Middle frontal gyrus (tissue), 1 donor: ENCODE data around the gene WDR43.
"Not testable (repeated sequence)": the region's sequence is repeated elsewhere in the genome, so short reads cannot be mapped to it uniquely, and the experiment has no call there.

Experiments
- DNase-seq: peaks from one replicate; pipeline ENCODE4 v3.0.0-alpha.2; 2015; ENCODE audit warnings: low spot score; ENCODE audit errors: extremely low spot score

WDR43 gene

DNA sequence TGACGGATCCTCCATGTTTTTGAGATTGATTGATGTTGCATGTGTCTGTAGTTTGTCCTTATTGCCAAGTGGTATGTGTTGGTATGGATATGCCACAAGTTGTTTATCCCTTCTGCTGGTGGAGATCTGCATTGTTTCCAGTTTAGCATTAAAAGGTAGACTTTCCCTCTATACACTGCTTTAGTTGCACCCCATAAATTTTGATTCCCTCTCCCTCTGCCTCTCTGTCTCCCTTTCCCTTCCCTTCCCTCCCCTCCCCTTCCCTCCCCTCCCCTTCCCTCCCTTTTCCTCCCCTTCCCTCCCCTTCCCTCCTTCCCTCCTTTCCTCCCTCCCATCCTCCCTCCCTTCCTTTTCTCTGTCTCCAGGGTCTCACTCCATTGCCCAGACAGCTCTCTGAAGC is 68.0 kb downstream of the WDR43 start:
- DNase-seq: no peak

DNA sequence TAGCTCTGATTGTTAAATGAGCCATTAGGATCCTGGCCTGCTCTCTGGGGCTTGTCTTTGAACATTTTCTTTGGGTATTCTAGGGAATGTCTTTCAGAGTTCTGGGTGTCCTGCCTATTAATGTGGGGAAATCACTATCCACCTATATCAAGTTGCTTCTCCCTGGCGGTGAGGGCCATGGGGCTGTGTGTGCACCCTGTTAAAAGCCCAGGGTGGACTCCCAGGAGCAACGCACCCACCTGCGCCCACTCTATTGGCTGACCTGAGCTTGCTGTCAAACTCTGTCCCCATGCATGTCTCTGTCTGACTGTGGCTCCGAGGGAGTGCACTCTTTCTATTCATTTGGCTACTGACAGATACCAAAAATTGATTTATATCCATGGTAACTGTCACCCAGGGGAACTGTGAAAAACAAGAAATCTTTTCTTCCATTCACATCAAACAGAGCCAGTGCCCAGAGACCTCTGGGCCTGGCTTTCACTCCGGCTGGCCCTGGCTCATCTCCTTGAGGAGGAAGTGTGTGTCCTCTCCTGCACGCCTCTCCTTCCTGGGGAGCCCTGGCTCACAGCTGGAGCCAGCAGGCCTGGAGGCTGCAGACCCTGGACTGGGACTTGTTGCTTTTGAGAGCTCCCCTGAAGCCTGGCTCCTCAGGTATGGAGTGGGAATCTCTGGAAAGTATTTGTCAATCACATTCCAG is 76.1 kb downstream of the WDR43 start:
- no peak for DNase-seq

DNA sequence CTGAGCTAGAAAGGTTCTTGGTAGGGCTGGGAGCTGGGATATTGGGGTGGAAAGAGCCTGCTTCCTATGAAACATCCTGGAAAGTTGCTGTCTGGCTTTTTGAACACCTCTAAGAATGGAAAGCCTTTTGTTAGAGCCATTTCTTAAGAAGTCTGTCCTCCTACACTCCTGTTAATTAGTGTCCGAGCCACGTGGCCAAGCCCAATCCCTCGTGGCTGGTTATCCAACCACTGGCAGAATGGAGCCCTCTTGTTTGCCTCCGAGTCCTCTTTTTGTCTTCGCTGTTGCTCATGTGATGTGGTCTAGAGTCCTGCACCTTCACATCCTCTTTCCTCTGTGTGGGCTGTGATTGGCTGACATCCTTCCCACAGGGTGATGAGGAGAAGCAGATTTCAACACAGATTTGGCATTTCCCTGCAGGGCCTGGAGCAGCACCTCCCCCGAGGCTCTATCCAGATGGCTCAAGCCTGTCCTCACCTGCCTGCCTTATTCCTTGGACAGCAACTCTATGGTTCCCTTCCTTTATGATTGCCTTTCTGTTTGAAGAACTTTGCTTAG is 78.4 kb downstream of the WDR43 start:
- DNase-seq: no peak

DNA sequence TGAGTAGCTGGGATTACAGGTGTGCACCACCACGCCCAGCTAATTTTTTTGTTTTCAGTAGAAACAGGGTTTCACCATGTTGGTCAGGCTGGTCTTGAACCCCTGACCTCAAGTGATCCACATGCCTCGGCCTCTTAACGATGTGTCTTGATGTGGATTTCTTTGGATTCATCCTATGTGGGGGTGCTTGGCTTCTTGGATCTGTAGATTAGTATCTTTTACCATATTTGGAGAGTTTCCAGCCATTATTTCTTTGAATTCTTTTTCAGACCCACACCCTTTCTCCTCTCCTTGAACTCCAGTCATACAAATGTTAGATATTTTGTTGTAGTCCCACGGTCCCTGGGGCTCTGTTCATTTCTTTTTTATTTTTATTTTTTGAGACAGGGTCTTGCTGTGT is 79.8 kb downstream of the WDR43 start:
- DNase-seq: no peak

DNA sequence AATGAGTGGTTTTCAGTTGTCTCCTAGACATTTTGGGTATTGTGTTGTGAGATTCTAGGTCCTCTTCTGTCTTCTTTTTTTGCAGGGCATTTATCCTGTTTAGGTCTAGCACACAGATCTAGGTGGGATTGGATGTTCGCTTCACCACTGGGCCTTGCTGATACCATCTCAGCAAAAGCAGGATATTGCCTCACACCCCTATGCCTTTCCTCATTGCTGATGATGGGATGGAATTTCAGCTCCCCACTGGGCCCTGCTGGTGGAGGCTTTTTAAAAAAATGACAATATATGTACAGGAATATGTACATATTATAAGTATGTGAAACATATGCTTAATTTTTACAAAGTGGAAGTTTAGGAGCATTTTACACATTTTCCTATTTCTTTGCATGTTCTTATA is 81.2 kb downstream of the WDR43 start:
- DNase-seq: no peak

DNA sequence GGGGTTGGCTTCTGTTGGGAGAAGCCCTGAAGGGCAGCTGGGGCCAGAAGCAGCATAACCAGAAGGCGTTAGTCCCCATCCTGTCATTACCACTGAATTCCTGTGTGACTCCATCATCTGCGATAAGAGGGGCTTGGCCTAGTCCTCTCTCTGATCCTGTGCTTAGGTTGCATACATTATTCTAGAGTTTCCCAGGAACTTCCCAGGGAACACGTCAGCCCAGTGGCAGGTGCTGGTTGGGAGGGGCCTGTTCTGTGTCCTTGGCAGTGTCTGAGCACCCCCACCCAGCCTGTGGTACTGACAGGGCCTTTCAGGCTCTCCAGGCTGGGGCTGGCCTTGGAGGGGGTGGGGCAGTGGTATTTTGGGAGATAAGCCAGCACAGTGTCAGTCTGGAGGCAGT is 82.1 kb downstream of the WDR43 start:
- DNase-seq: no peak

DNA sequence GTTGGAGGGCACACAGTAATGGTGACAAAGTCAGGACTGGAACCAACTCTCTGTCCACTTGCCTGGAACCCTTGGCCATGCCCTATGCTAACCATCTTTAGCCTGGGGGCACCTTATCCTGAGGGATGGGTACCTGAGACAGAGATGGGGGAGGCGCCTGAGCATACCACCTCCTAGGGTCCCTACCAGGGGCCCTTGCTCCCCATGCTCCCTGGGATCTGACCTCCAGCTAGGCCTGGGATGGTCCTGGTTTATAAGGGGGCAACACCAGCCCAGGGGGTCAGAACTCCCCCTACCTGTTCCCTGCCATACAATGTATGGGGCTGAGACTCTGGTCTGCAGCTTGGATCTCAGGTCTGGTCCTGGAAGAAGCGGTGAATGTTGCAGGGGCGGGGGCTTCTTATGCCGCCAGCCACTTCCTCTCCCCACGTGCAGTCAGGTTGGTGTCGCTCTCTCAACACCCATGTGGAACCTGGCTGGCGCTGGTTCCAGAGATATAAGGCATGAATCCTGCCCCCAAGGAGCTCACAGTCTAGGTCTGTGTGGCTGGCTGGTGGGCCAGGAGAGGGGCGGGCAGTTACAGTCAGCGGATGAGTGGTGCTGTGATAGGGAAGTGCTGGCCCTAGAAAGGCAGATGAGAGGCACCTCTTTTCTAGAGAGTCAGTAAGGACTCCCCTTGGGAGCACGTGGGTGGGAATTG is 82.9 kb downstream of the WDR43 start:
- no peak for DNase-seq

DNA sequence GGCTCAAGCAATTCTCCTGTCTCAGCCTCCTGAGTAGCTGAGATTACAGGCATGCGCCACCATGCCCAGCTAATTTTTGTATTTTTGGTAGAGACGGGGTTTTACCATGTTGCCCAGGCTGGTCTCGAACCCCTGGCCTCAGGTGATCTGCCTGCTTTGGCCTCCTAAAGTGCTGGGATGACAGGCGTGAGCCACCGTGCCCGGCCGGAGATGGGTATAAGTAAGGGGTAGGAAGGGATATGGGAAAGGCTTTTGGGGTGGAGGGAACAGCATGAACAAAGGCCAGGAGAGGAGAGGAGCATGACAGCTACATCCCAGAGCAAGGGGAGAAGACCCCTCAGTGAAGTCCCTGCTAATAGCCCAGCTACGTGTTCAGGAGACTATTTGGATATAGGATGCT is 83.5 kb downstream of the WDR43 start:
- not testable (repeated sequence) for DNase-seq

DNA sequence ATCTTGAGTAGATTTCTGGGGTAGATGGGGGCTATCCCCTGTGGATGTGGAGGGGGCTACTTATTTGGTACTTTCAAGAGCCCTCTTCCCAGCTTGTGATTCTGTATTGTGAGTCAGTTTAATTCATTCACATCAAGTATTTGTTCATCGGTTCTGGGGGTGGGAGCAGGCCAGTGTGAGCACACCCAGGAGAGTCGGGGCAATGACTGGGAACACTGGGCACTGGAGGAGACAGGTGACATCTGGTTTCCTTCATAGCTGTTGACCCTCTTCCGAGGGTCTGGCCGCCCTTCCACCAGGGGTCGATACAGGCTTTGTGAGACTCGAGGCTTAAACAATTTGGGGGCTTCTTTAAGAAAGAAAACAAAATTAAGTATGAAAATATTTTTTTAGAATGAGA is 84.1 kb downstream of the WDR43 start:
- no peak for DNase-seq

DNA sequence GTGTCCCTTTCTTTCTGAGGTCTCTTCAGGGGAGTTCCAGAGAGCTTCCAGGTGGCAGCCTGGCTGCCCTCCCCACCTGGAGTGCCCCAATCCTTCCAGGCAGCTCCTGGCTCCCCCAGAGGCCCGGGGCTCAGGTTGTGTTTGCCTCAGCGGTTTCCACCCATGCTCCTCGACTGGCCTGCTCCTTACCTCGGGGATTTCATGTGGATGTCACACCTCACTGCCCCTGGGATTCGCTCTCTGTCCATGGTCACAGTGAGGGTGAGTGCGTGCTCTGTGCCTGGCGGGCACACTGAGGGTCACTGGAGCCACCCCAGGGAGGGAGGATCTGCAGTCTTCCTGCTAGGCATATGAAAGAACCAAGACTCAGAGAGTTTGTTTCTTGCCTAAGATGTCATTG is 84.6 kb downstream of the WDR43 start:
- DNase-seq: no peak

DNA sequence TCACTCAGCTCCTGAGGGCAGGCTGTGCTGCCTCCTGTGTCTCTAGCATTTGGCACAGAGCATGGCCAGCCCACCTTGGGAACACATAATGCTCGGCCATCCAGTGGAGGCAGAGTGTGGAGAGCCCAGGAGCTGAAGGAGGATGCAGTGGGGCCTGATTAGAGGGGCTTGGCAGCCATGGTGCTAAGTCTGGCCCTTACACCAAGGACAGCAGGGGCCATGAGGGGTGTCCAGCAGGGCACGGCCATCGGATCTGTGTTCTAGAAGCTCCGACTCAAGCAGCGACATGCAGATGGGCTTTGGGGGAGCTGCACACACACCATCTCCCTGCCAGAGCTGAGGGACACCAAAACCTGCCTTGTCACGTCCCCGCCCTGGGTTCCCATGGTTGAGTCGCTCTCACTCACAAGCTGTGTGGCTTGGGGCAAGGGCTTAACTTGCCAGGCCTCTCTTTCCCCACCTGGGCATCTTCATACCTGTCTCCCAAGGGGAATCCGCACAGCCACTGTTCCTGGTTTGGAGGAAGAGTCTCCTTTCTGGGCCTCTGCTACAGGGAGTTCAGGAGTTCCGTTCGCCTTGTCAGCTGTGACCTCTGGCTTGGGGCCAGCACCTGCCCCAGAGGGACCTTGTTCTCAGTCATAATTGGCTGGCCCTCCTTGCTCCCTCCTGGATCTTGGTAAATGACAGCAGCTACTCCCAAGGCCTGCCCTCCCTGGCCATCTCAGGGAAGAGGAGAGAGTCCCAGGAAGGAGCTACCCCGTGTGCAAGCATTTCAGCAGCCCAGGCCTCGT is 85.3 kb downstream of the WDR43 start:
- DNase-seq: no peak

DNA sequence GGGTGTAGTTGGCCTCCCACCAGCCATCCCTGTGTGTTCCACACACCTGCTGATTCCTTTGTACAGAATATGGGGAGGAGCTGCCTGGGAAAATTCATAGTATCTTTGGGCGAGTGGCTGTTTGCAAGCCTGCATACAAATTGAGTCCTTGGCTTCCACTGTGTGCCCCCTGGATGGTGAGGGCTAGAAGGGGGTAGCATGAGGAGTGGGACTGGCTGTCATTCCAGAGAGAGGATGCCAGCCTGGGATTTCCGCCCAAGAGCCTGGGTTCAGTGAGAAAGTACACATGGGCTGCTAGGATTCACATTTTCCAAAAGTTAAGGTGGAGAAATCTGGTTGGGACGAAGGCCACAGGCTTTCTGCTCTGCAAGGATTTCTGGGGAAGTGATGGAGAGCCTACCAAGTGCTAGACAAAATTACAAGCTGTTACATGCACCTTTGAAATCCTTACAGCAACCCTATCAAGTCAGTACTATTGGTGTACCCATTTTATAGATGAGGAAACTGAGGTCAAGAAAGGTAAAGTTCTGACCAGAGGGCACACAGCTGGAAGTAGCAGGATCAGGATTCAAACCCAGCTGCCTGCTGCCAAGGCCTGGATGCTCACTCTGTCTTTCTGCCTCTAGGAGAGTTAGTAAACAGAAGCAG is 86.0 kb downstream of the WDR43 start:
- DNase-seq: no peak

DNA sequence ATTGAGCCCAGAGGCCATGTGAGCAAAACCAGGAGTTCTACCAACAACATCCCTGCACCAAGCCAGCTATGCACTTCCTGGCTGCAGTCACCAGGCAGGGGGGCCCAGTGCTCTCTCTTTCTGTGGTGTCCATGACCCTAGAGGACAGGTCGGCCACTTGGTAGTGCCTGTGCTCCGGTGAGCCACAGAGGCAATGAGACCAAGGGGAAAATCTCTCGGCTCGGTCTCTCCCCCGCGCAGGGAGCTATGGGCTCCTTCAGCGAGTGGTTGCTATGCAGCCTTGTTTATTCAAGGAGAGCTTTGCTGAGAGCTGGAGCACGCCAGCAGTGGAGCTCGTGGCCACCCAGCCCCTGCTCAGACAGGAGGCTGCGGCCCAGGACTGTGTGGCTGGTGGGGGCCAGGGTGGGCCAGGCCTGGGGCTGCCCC is 86.6 kb downstream of the WDR43 start, which contains the start of gene TOGARAM2:
Gene TOGARAM2 (plus strand): TSS at position 283 of the 426 bp plus-strand sequence. CDS start 13,537 bp downstream, outside the sequence.
- no peak for DNase-seq

DNA sequence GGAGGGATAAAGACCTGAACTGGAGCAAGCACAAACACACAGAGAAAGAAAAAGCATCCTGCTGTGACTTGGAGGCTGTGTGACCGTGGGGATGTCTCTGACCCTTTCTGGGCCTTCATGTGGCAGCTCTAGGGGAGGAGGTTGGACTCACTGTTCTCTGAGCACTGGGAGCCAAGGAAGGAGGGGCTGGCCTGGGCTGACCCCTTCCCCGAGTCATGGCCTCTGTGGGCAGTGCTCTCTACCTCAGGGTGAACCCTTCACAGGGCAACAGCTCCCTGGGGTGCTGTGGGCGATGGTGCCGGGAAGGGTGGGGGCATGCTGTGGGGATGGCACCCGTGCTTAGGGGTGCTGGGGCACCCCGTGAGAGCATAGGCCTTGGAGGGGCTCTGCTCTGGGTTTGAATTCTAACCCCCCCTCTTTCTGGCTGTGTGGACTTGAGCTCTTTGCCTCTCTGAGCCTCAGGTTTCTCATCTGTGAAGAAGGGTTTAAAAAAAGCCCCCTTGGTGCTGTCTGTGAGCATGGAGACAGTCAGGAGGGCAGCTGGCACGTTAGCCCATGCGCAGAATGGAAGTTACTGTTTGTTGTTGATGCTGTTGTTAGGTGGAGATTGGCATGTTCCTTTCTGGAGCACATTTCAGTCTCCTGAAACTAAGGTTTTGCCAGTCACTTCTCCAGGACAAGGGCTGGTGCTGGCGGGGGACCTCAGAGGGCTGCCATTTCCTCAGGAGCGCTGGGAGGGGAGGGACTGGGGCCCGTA is 87.3 kb downstream of the WDR43 start:
- DNase-seq: no peak

DNA sequence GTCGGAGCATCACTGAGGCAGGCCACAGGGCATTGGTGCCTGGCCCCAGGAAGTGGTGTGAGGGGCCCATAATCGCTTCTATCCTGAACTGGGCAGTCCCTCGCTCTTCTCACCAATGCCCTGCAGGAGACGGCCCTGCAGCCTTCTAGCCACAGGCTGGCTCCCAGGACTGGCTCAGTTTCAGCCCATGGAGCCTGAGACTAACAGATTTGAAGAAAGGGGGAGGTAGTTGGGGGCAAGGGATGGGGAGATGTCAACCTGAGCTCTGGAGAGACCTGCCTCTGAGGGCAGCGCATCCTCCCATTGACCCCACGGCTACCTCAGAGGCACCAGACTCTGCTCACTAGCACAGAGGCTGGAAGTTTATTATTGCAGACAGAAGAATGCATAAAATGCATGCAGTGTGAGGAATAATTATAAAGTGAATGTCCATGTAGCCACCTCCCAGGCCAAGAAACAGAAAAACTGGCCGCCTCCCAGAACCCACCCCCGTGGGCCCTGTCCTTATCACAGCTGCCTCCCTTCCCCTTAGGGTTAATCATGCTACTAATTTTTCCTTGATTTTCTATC is 88.0 kb downstream of the WDR43 start:
- DNase-seq: no peak

DNA sequence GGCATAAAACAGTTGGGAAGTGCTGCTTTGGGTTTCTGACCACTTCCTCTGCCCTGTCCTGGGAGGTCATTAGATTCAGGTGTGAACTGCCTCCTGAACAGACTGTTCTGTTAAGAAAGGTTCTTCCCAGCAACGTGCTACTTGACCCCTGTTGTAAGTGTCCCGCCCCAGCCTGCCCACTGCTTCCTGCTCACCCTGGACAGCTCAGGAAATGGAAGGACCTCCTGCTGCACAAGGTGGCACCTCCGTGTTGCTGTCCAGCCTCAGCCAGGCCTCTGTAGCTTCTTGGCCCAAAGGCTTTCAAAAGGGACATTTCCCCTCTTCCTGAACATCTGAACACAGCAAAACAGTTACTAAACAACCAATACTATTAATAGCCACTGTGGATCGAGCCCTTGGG is 92.0 kb downstream of the WDR43 start:
- DNase-seq: no peak

DNA sequence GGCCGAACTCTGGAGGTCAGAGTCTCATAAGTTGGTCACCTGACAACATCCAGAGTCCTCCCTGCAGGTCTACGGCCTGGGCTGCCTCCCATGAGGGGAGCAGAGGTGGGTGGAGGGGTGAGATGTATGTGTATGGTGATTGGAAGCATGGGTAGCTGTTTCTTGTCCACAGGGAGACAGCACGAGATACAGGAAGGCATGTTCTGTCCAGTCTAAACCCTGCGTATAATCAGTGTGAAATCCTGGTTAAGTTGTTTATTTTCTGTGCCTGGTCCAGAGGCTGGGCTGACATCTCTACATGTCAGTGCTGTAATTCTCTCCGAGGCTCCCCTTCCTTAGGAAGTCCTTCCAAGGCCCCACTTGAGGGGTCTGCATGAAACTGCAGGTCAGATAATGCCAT is 95.5 kb downstream of the WDR43 start:
- no peak for DNase-seq

DNA sequence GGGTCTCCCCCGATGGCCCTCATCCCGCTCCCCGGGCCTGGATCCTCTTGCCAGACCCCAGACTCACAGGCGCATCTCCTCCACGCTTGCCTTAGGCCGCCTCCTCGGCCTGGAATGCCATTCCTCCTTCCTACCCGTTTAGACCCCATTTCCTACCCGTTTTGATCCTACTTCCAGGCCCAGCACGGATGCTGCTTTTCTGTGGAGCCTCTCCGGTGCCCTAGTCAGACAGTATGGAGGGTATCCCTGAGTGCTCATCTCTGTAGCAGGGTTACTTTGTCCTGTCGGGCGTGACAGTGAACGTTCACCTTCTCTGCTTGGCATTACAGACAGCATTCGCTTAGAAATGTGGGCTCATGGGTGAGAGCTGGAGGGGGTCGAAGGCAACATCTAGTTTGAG is 96.0 kb downstream of the WDR43 start:
- no peak for DNase-seq

DNA sequence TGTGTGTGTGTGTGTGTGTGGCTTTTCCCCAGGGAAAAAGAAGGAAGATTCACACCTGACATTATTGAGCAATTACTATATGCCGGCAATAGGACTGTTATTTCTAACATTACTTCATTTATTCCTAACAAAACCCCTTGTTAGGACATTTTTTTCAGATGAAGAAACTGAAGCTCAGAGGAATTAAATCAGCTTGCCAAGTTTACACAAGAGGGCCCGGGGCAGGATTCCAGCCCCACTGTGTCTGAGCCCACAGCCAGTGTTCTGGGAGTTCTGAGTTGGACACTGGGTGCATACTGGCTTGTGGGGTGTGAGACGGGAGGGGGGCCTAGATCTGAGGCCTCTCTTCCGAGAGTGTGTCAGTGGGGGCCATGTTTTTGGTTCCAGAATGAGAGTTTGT is 96.6 kb downstream of the WDR43 start:
- DNase-seq: no peak

DNA sequence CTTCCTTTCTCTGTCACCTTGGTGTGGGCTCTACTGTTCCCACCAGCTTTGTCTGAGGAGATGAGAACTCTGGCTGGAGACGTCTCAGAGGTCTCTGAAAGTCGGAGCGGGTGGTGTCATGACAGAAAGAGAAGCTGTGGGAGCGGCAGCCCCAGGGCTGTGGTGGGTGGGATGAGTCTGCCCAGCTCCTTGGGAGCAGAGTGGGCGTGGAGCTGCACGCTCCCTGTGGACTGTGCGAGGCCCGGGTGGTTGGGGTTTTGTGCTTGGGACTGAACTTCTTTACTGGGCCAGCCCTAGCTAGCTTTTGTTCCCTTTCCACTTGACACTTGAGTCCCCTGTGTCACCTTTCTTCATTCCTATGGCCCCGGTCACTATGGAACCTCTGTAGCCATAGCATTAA is 97.0 kb downstream of the WDR43 start:
- DNase-seq: no peak
